ENCODE results near the gene RBMS1.

- TF ChIP-seq CTCF (IDR thresholded peaks at IDR 0.05) (no peak), POLR2AphosphoS5 (IDR thresholded peaks at IDR 0.05; ENCODE audit: insufficient read depth in 1 of 2, low read depth in 1 of 2) (no peak)
Observed at GRCh38 chr2:160473468-160474318, 19.9 kb downstream of the RBMS1 start.

Measured in vagina (tissue), 2 donors.